Trophoblast cell (in vitro differentiated cells and primary cell): ENCODE results near the gene PRKN.

ENCODE experiments used
- DNase-seq, 2 donors: peaks; one replicate each; pipeline ENCODE4 v3.0.0-alpha.2; 2016
- H2AFZ ChIP-seq: 2 replicates; pipeline ENCODE4 v1.6.1; 2013; ENCODE audit warnings: low read length, moderate library complexity, mild to moderate bottlenecking; ENCODE audit not compliant: insufficient read depth, poor library complexity
- H2AK5ac ChIP-seq: 2 replicates; pipeline ENCODE4 v1.6.1; 2013; ENCODE audit warnings: mild to moderate bottlenecking, low read length
- H2BK120ac ChIP-seq: 2 replicates; pipeline ENCODE4 v1.6.1; 2013; ENCODE audit warnings: low read length, mild to moderate bottlenecking, moderate library complexity; ENCODE audit not compliant: insufficient read depth, poor library complexity
- H2BK12ac ChIP-seq: 2 replicates; pipeline ENCODE4 v1.6.1; 2013; ENCODE audit warnings: mild to moderate bottlenecking, low read length, moderate library complexity
- H2BK5ac ChIP-seq: 2 replicates; pipeline ENCODE4 v1.6.1; 2013; ENCODE audit warnings: low read length, low read depth, moderate library complexity, mild to moderate bottlenecking; ENCODE audit not compliant: poor library complexity
- H3K14ac ChIP-seq: 2 replicates; pipeline ENCODE4 v1.6.1; 2013; ENCODE audit warnings: mild to moderate bottlenecking, low read length
- H3K18ac ChIP-seq: 2 replicates; pipeline ENCODE4 v1.6.1; 2013; ENCODE audit warnings: mild to moderate bottlenecking, low read length
- H3K23ac ChIP-seq: 2 replicates; pipeline ENCODE4 v1.6.1; 2013; ENCODE audit warnings: low read length
- H3K27ac ChIP-seq: 2 replicates; pipeline ENCODE4 v1.5.1; 2013; ENCODE audit warnings: low read depth, mild to moderate bottlenecking, inconsistent platforms, low read length, moderate library complexity
- H3K27me3 ChIP-seq: 2 replicates; pipeline ENCODE4 v1.6.1; 2013; ENCODE audit warnings: inconsistent platforms, mild to moderate bottlenecking, low read length, moderate library complexity; ENCODE audit not compliant: insufficient read depth
- H3K36me3 ChIP-seq, 2 experiments: 1 replicate in 1 of 2; 2 replicates in 1 of 2; pipeline ENCODE4 v1.6.1; 2013; ENCODE audit warnings: low read length in 2 of 2, mild to moderate bottlenecking in 2 of 2, moderate library complexity in 1 of 2; ENCODE audit not compliant: insufficient read depth in 2 of 2, control insufficient read depth in 1 of 2
- H3K4ac ChIP-seq: 2 replicates; pipeline ENCODE4 v1.6.1; 2013; ENCODE audit warnings: low read depth, mild to moderate bottlenecking, low read length, moderate library complexity
- H3K4me1 ChIP-seq, 2 experiments: 1 replicate in 1 of 2; 2 replicates in 1 of 2; pipeline ENCODE4 v1.6.1; 2013; ENCODE audit warnings: low read length in 2 of 2, mild to moderate bottlenecking in 2 of 2, moderate library complexity in 1 of 2; ENCODE audit not compliant: insufficient read depth in 2 of 2, control insufficient read depth in 1 of 2
- H3K4me2 ChIP-seq: 2 replicates; pipeline ENCODE4 v1.6.1; 2013; ENCODE audit warnings: inconsistent platforms, mild to moderate bottlenecking, low read length, moderate library complexity
- H3K4me3 ChIP-seq: 2 replicates; pipeline ENCODE4 v1.5.1; 2013; ENCODE audit warnings: mild to moderate bottlenecking, low read depth, low read length, inconsistent platforms
- H3K79me1 ChIP-seq: one replicate; pipeline ENCODE4 v1.6.1; 2013; ENCODE audit warnings: low read length
- H3K79me2 ChIP-seq: 2 replicates; pipeline ENCODE4 v1.6.1; 2013; ENCODE audit warnings: low read length, mild to moderate bottlenecking; ENCODE audit not compliant: control insufficient read depth, insufficient read depth, poor library complexity
- H3K9ac ChIP-seq: 2 replicates; pipeline ENCODE4 v1.6.1; 2013; ENCODE audit warnings: mild to moderate bottlenecking, low read length
- H3K9me3 ChIP-seq: 2 replicates; pipeline ENCODE4 v1.6.1; 2013; ENCODE audit warnings: low read depth, mild to moderate bottlenecking, control low read depth, inconsistent platforms, low read length; ENCODE audit not compliant: insufficient read depth
- H4K12ac ChIP-seq: 2 replicates; pipeline ENCODE4 v1.6.1; 2013; ENCODE audit warnings: low read depth, mild to moderate bottlenecking, low read length, moderate library complexity
- H4K8ac ChIP-seq: 2 replicates; pipeline ENCODE4 v1.6.1; 2013; ENCODE audit warnings: low read depth, mild to moderate bottlenecking, low read length, moderate library complexity
- H4K91ac ChIP-seq: one replicate; pipeline ENCODE4 v1.6.1; 2013; ENCODE audit warnings: low read depth, mild to moderate bottlenecking, low read length, moderate library complexity
- WGBS: extraction: QIAGEN DNeasy Blood & Tissue Kit; methylation state at CpG from one replicate; pipeline ENCODE4 v1.1.7; 2013; ENCODE audit warnings: missing lambda C conversion rate; ENCODE audit not compliant: insufficient read length, insufficient coverage; ENCODE audit errors: extremely low coverage; 5-methylcytosine and 5-hydroxymethylcytosine counted together

PRKN gene

GRCh38 chr6:162237331-162237730 lies 490.2 kb downstream of the PRKN start:
- no peak overlapping the region for H3K4me3 ChIP-seq

GRCh38 chr6:162234631-162235030 lies 492.9 kb downstream of the PRKN start:
- Histone ChIP-seq H4K8ac (no peak overlapping the region), H3K79me2 (no peaks in the 10 kb centered on the region), H2AK5ac (no peak overlapping the region), H2BK120ac (no peak overlapping the region), H3K18ac (no peak overlapping the region), H3K23ac (no peak overlapping the region), H3K4ac (no peak overlapping the region), H3K9ac (no peak overlapping the region), H2BK12ac (no peak overlapping the region), H3K4me3 (no peak overlapping the region), H3K14ac (no peak overlapping the region), H2BK5ac (no peak overlapping the region), H2AFZ (no peak overlapping the region), H3K4me1 (no peaks in the 10 kb centered on the region), H3K36me3 (no peaks in the 10 kb centered on the region), H3K79me1 (no peaks in the 10 kb centered on the region), H3K9me3 (no peaks in the 10 kb centered on the region), H3K27me3 (no peaks in the 10 kb centered on the region), H4K12ac (no peak overlapping the region), H3K27ac (no peak overlapping the region), H4K91ac (no peak overlapping the region), H3K4me2 (no peak overlapping the region)
- WGBS = no CpG with 5 or more reads among the region's 2 CpGs
- DNase-seq = no peak

More at GRCh38 chr6:162237331-162237730, 490.2 kb downstream of the PRKN start:
- no peak overlapping the region for H3K27ac ChIP-seq
- no peak overlapping the region for H2BK5ac ChIP-seq
- H3K4ac ChIP-seq = no peak overlapping the region
- H3K4me1 ChIP-seq = no peaks in the 10 kb centered on the region
- no CpG with 5 or more reads among the region's 1 CpG for WGBS
- no peak overlapping the region for H2AFZ ChIP-seq
- H2BK12ac ChIP-seq = no peak overlapping the region
- no peaks in the 10 kb centered on the region for H3K27me3 ChIP-seq
- no peak overlapping the region for H3K23ac ChIP-seq
- no peaks in the 10 kb centered on the region for H3K36me3 ChIP-seq
- no peaks in the 10 kb centered on the region for H3K79me2 ChIP-seq
- H3K79me1 ChIP-seq = no peaks in the 10 kb centered on the region
- no peak overlapping the region for H3K14ac ChIP-seq
- H3K9me3 ChIP-seq = no peaks in the 10 kb centered on the region
- H3K9ac ChIP-seq = no peak overlapping the region
- H2BK120ac ChIP-seq = no peak overlapping the region
- no peak overlapping the region for H4K91ac ChIP-seq
- no peak overlapping the region for H4K12ac ChIP-seq
- no peak overlapping the region for H2AK5ac ChIP-seq
- DNase-seq = no peak
- H3K4me2 ChIP-seq = no peak overlapping the region
- H4K8ac ChIP-seq = no peak overlapping the region
- H3K18ac ChIP-seq = no peak overlapping the region

DNA sequence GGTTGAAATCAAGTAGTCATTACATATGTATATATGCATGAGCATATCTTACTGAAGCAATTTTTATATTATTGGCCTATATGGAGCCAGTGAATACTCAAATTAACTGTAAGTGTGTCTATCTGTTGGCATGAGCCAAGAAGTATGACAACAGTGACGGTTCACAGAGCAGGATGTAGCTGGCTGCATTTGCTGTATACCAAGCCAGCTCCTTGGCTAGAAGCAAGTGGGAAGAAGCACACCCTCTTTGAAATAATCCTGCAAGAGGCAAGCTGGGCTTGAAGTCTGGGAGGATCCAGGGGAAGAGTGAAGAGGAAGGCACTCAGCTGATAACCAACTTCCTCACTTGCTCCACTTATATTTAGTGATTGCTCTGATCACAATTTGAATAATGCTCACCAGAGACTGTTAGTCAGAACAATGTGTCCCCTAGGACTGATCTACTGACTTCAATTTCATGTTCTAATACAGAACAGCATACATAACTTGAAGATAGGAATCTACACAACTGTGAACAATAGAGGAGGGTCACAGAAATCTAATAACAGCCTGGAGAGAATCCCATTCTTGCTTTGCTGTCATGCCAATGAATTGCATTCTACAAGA lies 497.3 kb downstream of the PRKN start:
- DNase-seq = no peak
- Histone ChIP-seq H3K79me1 (no peaks in the 10 kb centered on the region), H4K91ac (no peak overlapping the region), H4K8ac (no peak overlapping the region), H3K36me3 (no peaks in the 10 kb centered on the region), H2BK120ac (no peak overlapping the region), H3K4ac (no peak overlapping the region), H3K9me3 (no peaks in the 10 kb centered on the region), H4K12ac (no peak overlapping the region), H3K27me3 (no peaks in the 10 kb centered on the region), H2AFZ (no peak overlapping the region), H3K79me2 (no peaks in the 10 kb centered on the region), H3K14ac (no peak overlapping the region), H3K23ac (no peak overlapping the region), H2AK5ac (no peak overlapping the region), H3K9ac (no peak overlapping the region), H2BK5ac (no peak overlapping the region), H3K27ac (no peak overlapping the region), H3K4me2 (no peak overlapping the region), H3K4me3 (no peak overlapping the region), H3K4me1 (no peaks in the 10 kb centered on the region), H3K18ac (no peak overlapping the region), H2BK12ac (no peak overlapping the region)
- no CpG with 5 or more reads among the region's 1 CpG for WGBS

GRCh38 chr6:162229093-162229492 lies 498.5 kb downstream of the PRKN start:
- WGBS = no CpG with 5 or more reads among the region's 2 CpGs

More at GRCh38 chr6:162229093-162229492, 498.5 kb downstream of the PRKN start:
- H4K12ac ChIP-seq = no peak overlapping the region
- no peak overlapping the region for H3K23ac ChIP-seq
- no peak overlapping the region for H2BK5ac ChIP-seq
- no peak overlapping the region for H3K9ac ChIP-seq
- H3K14ac ChIP-seq = no peak overlapping the region
- H4K8ac ChIP-seq = no peak overlapping the region
- H3K4ac ChIP-seq = no peak overlapping the region
- no peak overlapping the region for H3K27ac ChIP-seq
- no peaks in the 10 kb centered on the region for H3K36me3 ChIP-seq
- H3K4me3 ChIP-seq = no peak overlapping the region
- no peak overlapping the region for H4K91ac ChIP-seq
- H3K27me3 ChIP-seq = no peaks in the 10 kb centered on the region
- H2AFZ ChIP-seq = no peak overlapping the region
- DNase-seq = no peak
- H2BK12ac ChIP-seq = no peak overlapping the region
- H3K4me2 ChIP-seq = no peak overlapping the region
- no peaks in the 10 kb centered on the region for H3K4me1 ChIP-seq
- H3K18ac ChIP-seq = no peak overlapping the region
- no peaks in the 10 kb centered on the region for H3K79me1 ChIP-seq
- H3K79me2 ChIP-seq = no peaks in the 10 kb centered on the region
- H3K9me3 ChIP-seq = no peaks in the 10 kb centered on the region
- H2AK5ac ChIP-seq = no peak overlapping the region
- H2BK120ac ChIP-seq = no peak overlapping the region
